NOMO-1 (cell line): Measurements from ENCODE around the gene OR14I1.
"Not testable (repeated sequence)": the region's sequence is repeated elsewhere in the genome, so short reads cannot be mapped to it uniquely, and the experiment has no call there.

Experiments
- DNase-seq, 2 experiments: peaks; one replicate each; lab custom pipeline; 2025; ENCODE audit not compliant: unreplicated experiment in 2 of 2; lab: John Stamatoyannopoulos, UW

The OR14I1 gene

DNA sequence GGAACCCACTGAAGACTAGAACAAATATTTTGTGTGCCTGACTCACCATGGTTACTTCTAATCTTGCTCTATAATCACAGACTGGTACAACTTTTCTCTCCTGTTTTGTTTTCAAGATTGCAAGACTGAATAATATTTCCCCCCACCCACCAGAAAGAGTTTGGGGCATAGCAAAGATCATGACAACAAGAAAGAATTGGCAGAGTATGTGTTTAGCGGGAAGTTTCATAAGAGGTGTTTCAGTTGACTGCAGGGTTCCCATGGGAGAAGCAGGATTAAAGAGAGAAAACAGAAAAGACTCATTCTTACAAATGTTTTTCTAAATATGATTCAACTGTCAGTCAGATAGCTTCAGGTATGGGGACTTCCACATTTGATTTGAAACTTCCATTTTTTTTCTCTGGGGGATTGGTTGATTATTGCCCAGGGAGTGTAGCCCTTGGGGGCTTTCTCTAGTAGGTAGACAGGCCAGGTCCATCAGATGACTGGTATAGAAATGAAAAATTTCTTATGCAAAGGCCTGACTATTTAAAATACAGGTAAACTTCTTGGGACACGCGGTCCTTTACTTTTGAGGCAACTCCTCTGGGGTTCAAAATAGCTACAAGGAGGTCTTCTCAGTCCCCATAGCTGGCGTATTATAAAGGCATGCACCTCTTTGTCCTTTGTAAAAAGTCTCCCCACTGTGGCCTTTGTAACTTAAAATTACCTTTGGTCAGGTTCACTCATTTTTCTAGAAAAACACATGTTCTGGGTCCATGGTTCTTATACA, 13.9 kb downstream of the OR14I1 start:
- DNase-seq = no peak

DNA sequence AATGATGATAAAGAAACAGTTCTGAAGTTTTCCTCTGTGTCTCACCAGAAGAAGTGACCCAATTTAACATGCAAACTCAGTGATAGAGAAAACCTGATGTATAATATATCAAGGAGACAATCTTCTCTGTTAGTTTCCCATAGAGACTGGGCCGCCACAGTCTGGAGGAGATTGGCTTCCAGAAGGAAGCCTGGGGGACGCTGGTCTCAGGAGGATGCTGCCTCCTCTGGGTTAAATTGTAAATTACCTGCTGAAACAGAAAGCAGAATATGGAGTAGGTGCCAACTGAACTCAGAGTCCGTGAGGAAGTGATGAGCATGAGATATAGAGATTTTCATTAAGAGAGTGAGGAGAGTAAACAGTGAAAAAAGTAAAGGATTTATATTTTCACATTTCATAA, 15.8 kb downstream of the OR14I1 start:
- DNase-seq = peak; percentile 5 to 18

- DNase-seq = no peak
Observed at GRCh38 chr1:248681651-248682050, 20.9 kb downstream of the OR14I1 start.

- no peak for DNase-seq
Observed at GRCh38 chr1:248670003-248670402, 32.6 kb downstream of the OR14I1 start.

DNA sequence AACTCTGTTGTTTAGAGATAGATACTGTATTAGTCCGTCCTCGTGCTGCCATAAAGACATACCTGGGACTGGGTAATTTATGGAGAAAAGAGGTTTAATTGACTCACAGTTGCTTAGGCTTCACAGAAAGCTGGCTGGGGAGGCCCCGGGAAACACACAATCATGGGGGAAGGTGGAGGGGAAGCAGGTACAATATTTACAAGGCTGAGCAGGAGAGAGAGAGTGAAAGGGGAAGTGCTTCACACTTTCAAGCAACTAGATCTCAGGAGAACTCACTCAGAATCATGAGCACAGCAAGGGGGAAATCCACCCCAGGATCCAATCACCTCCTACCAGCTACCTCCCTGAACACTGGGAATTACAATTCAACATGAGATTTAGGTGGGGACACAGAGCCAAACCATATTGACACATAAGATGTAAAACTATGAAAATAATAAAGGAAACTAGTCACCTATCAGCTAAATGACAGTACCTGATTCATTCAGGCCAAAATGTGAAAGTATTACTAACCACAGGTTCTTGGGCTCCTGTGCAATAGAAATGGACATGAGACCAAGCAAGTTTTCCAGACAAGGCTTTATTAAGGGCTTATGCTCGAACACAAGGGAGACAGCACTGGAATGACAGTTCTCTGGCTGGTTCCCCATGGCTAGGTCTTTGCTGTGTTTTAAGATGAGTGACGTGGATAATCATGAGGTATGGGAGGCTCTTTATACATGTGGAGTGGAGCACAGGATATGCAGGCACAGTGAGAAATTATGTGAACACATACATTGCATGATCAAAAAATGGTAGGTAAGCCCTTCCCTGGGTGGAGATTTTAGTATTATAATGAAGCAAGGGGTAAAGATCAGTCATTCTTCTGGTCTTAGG, 38.9 kb downstream of the OR14I1 start:
- peak; percentile 1 to 29 for DNase-seq

GRCh38 chr1:248656797-248657196, 45.8 kb downstream of the OR14I1 start:
- DNase-seq = not testable (repeated sequence)

- not testable (repeated sequence) for DNase-seq
Observed at GRCh38 chr1:248655354-248655753, 47.2 kb downstream of the OR14I1 start, which contains the start of gene OR2T27. OR2T27 (minus strand) TSS chr1:248655528; CDS start chr1:248650884, 4,644 bp downstream.
